H1 (cell line): ENCODE data around the gene GFRA4. TPM values are rescaled to one million over a fixed set of nuclear protein-coding genes. Genes with fewer than 3 reads are reported as not detected.
A peak's percentile ranks its signal among the peaks of the same experiment; 100 is the strongest.

Source experiments
- CTCF ChIA-PET: fragments of 300-600 bp; sonication (Branson Sonifier 250); formaldehyde crosslinking; loops from one replicate; lab custom pipeline; 2021; ENCODE audit not compliant: partially characterized antibody; lab: Charles Lee
- POLR2A ChIA-PET: fragments of 300-600 bp; sonication (Branson Sonifier 250); formaldehyde crosslinking; loops from one replicate; lab custom pipeline; 2021; ENCODE audit warnings: inconsistent platforms; ENCODE audit not compliant: partially characterized antibody; lab: Charles Lee
- DNase-seq, 2 experiments: peaks; one replicate each; pipeline versions ENCODE4 v3.0.0 to v3.0.0-alpha.2; 2010 to 2022; ENCODE audit warnings: low spot score in 2 of 2, low read depth in 1 of 2, mixed read lengths in 1 of 2
- FAIRE-seq: peaks from 2 replicates; lab custom pipeline; 2011; peaks lifted over from hg19 to GRCh38; lab: Jason Lieb, UNC
- H2AFZ ChIP-seq: 2 replicates; pipeline ENCODE4 v1.8.1; 2012; ENCODE audit warnings: low read length, inconsistent platforms
- H2AK5ac ChIP-seq: 2 replicates; pipeline ENCODE4 v1.6.1; 2013; ENCODE audit warnings: low read depth, low read length
- H2BK120ac ChIP-seq: replicated peaks from 2 replicates; pipeline ENCODE3; 2013; ENCODE audit warnings: low read depth, low read length, inconsistent platforms
- H2BK12ac ChIP-seq: 2 replicates; pipeline ENCODE4 v1.6.1; 2013; ENCODE audit warnings: low read depth, low read length
- H2BK15ac ChIP-seq: 2 replicates; pipeline ENCODE4 v1.6.1; 2013; ENCODE audit warnings: low read length
- H2BK20ac ChIP-seq: 2 replicates; pipeline ENCODE4 v1.6.1; 2013; ENCODE audit warnings: low read length
- H2BK5ac ChIP-seq: 2 replicates; pipeline ENCODE4 v1.6.1; 2013; ENCODE audit warnings: low read depth, low read length
- H3K14ac ChIP-seq: 2 replicates; pipeline ENCODE4 v1.6.1; 2013; ENCODE audit warnings: inconsistent platforms; ENCODE audit not compliant: insufficient read length
- H3K18ac ChIP-seq: 2 replicates; pipeline ENCODE4 v1.6.1; 2013; ENCODE audit warnings: low read length; ENCODE audit errors: extremely low read depth
- H3K23ac ChIP-seq: 2 replicates; pipeline ENCODE4 v1.6.1; 2013; ENCODE audit warnings: inconsistent platforms; ENCODE audit not compliant: insufficient read length
- H3K23me2 ChIP-seq: 2 replicates; pipeline ENCODE4 v1.6.1; 2013; ENCODE audit warnings: low read depth, low read length
- H3K27ac ChIP-seq: 2 replicates; pipeline ENCODE4 v1.6.1; 2011; ENCODE audit warnings: low read depth, low read length, inconsistent platforms
- H3K27me3 ChIP-seq, 4 experiments: replicated peaks in 1 of 4; 1 replicate in 1 of 4; 2 replicates in 3 of 4; pipeline versions ENCODE4 v1.6.1 to v1.8.1; 2011 to 2013; ENCODE audit warnings: low read length in 3 of 4, mild to moderate bottlenecking in 3 of 4, inconsistent platforms in 2 of 4, mixed read lengths in 2 of 4, moderate library complexity in 1 of 4; ENCODE audit not compliant: control insufficient read depth in 3 of 4, insufficient read depth in 3 of 4; ENCODE audit errors: extremely low read depth in 1 of 4
- H3K36me3 ChIP-seq, 4 experiments: 2 replicates each; pipeline versions ENCODE4 v1.6.1 to v1.8.1; 2011 to 2013; ENCODE audit warnings: mild to moderate bottlenecking in 4 of 4, low read length in 3 of 4, moderate library complexity in 2 of 4, control low read depth in 1 of 4, inconsistent platforms in 1 of 4; ENCODE audit not compliant: insufficient read depth in 4 of 4, control insufficient read depth in 2 of 4
- H3K4ac ChIP-seq: replicated peaks from 2 replicates; pipeline ENCODE3; 2013; ENCODE audit warnings: low read length, low read depth, mixed read lengths, inconsistent platforms; ENCODE audit not compliant: insufficient read length
- H3K4me1 ChIP-seq, 4 experiments: replicated peaks in 1 of 4; 1 replicate in 1 of 4; 2 replicates in 3 of 4; pipeline versions ENCODE4 v1.6.1 to v1.8.1; 2011 to 2013; ENCODE audit warnings: low read length in 3 of 4, inconsistent platforms in 2 of 4, mixed read lengths in 1 of 4; ENCODE audit not compliant: insufficient read depth in 4 of 4, control insufficient read depth in 3 of 4
- H3K4me2 ChIP-seq, 2 experiments: 2 replicates each; pipeline versions ENCODE4 v1.6.1 to v1.8.1; 2011 to 2013; ENCODE audit warnings: low read depth in 2 of 2, low read length in 2 of 2, control low read depth in 1 of 2, inconsistent platforms in 1 of 2, mild to moderate bottlenecking in 1 of 2; ENCODE audit not compliant: insufficient read depth in 1 of 2
- H3K4me3 ChIP-seq, 4 experiments: fragments of 200-600, 300-600 bp in 1 of 4; sonication (generic), shearing (Covaris generic), sonication (Bioruptor Twin) in 1 of 4; 2 replicates each; pipeline versions ENCODE4 v1.5.1 to v1.8.1; 2011 to 2016; ENCODE audit warnings: low read length in 4 of 4, low read depth in 3 of 4, control low read depth in 2 of 4, inconsistent platforms in 2 of 4, mild to moderate bottlenecking in 2 of 4, mixed read lengths in 1 of 4, moderate library complexity in 1 of 4; ENCODE audit not compliant: insufficient read depth in 2 of 4; ENCODE audit errors: extremely low read depth in 1 of 4
- H3K56ac ChIP-seq: replicated peaks from 2 replicates; pipeline ENCODE3; 2013; ENCODE audit warnings: low read depth, mild to moderate bottlenecking, mixed read lengths, low read length, inconsistent platforms; ENCODE audit not compliant: insufficient read length
- H3K79me1 ChIP-seq: 2 replicates; pipeline ENCODE4 v1.6.1; 2013; ENCODE audit warnings: low read depth, low read length, control low read depth
- H3K79me2 ChIP-seq, 2 experiments: 2 replicates each; pipeline versions ENCODE4 v1.6.1 to v1.8.1; 2012 to 2013; ENCODE audit warnings: low read length in 2 of 2, mild to moderate bottlenecking in 2 of 2, inconsistent platforms in 1 of 2; ENCODE audit not compliant: insufficient read depth in 2 of 2, control insufficient read depth in 1 of 2
- H3K9ac ChIP-seq, 4 experiments: replicated peaks in 1 of 4; 1 replicate in 1 of 4; 2 replicates in 3 of 4; pipeline versions ENCODE4 v1.6.1 to v1.8.1; 2011 to 2013; ENCODE audit warnings: low read depth in 3 of 4, low read length in 3 of 4, control low read depth in 2 of 4, mild to moderate bottlenecking in 2 of 4, moderate library complexity in 2 of 4, inconsistent platforms in 1 of 4; ENCODE audit errors: extremely low read depth in 1 of 4
- H3K9me3 ChIP-seq, 2 experiments: 2 replicates each; pipeline versions ENCODE4 v1.6.1 to v1.8.1; 2012 to 2013; ENCODE audit warnings: mild to moderate bottlenecking in 2 of 2, moderate library complexity in 2 of 2, control low read depth in 1 of 2, inconsistent platforms in 1 of 2, low read depth in 1 of 2, low read length in 1 of 2, mixed read lengths in 1 of 2; ENCODE audit not compliant: insufficient read depth in 2 of 2
- H4K20me1 ChIP-seq, 2 experiments: replicated peaks in 1 of 2; 2 replicates each; pipeline versions ENCODE3 to v1.8.1; 2011 to 2013; ENCODE audit warnings: inconsistent platforms in 2 of 2, low read length in 2 of 2, mild to moderate bottlenecking in 1 of 2; ENCODE audit not compliant: insufficient read depth in 2 of 2, control insufficient read depth in 1 of 2
- H4K5ac ChIP-seq: 2 replicates; pipeline ENCODE4 v1.6.1; 2013; ENCODE audit warnings: low read length, low read depth, mixed read lengths, inconsistent platforms; ENCODE audit not compliant: insufficient read length
- H4K8ac ChIP-seq: 2 replicates; pipeline ENCODE4 v1.8.0; 2013; ENCODE audit warnings: mild to moderate bottlenecking, moderate library complexity, low read length, inconsistent platforms; ENCODE audit not compliant: insufficient read depth; ENCODE audit errors: extremely low read depth
- H4K91ac ChIP-seq: replicated peaks from 2 replicates; pipeline ENCODE3; 2013; ENCODE audit warnings: low read length, mixed read lengths, inconsistent platforms; ENCODE audit not compliant: insufficient read length
- ASH2L ChIP-seq: fragments of 200-600, 300-600 bp; sonication (generic); IDR thresholded peaks from one replicate; pipeline ENCODE4 v1.7.1; 2017; ENCODE audit warnings: low read length
- CHD1 ChIP-seq: IDR thresholded peaks from 2 replicates; pipeline ENCODE4 v1.6.1; 2012; ENCODE audit warnings: low read depth, low read length, improper control_type of control experiment
- CREB1 ChIP-seq: IDR thresholded peaks from 2 replicates; pipeline ENCODE4 v1.6.1; 2012; ENCODE audit warnings: inconsistent platforms
- KDM1A ChIP-seq: fragments of 200-600, 300-600 bp; sonication (generic); IDR thresholded peaks from 2 replicates; pipeline ENCODE4 v1.7.1; 2016; ENCODE audit warnings: mild to moderate bottlenecking, low read length, borderline replicate concordance
- TBP ChIP-seq: IDR thresholded peaks from 2 replicates; pipeline ENCODE4 v1.6.1; 2011; ENCODE audit warnings: low read depth, low read length, improper control_type of control experiment
- YY1 ChIP-seq: IDR thresholded peaks from 2 replicates; pipeline ENCODE4 v1.6.1; 2011; ENCODE audit warnings: low read depth, mild to moderate bottlenecking, low read length
- ZNF274 ChIP-seq: IDR thresholded peaks from 2 replicates; pipeline ENCODE4 v1.7.0; 2012; ENCODE audit warnings: low read length, borderline replicate concordance; ENCODE audit errors: extremely low read depth
- WGBS, 2 experiments: shearing (Covaris generic) in 1 of 2; methylation state at CpG; one replicate each; pipeline versions ENCODE4 v1.1.6 to v1.1.7; 2013 to 2015; ENCODE audit warnings: low lambda C conversion rate in 2 of 2, mixed read lengths in 2 of 2, inconsistent platforms in 1 of 2, low coverage in 1 of 2, missing lambda C conversion rate in 1 of 2; ENCODE audit not compliant: insufficient replicate concordance in 2 of 2, insufficient coverage in 1 of 2, insufficient read length in 1 of 2; ENCODE audit errors: extremely low coverage in 1 of 2, missing lambda C conversion rate in 1 of 2; 5-methylcytosine and 5-hydroxymethylcytosine counted together
- polyA plus RNA-seq, 7 experiments: library from polyadenylated mRNA; depleted of rRNA in 3 of 7; stranded (reverse) in 5 of 7; unstranded in 2 of 7; fragments of >200 nt in 5 of 7; fragments of 200-250 nt in 2 of 7; gene quantifications; 1 replicate in 5 of 7; 2 replicates in 1 of 7; 4 replicates in 1 of 7; pipeline versions ENCODE4 v1.2.1 to v1.2.3, GENCODE V29; 2011 to 2013; ENCODE audit warnings: missing spikeins in 2 of 7, mixed read lengths in 2 of 7
- total RNA-seq: library from RNA; stranded (reverse); fragmentation: NEBNext Ultra II Directional; extraction: Animal tissue kit (Norgen Biotek cat#: 25700); gene quantifications from 2 replicates; pipeline ENCODE4 v1.2.1, GENCODE V29; 2021

Gene GFRA4
- total and polyA plus RNA-seq, 2 of the 8 experiments (the other 6 are each of a cell fraction or from before 2014, with no cell fraction given): 0.05 TPM; not detected in 1

DNA sequence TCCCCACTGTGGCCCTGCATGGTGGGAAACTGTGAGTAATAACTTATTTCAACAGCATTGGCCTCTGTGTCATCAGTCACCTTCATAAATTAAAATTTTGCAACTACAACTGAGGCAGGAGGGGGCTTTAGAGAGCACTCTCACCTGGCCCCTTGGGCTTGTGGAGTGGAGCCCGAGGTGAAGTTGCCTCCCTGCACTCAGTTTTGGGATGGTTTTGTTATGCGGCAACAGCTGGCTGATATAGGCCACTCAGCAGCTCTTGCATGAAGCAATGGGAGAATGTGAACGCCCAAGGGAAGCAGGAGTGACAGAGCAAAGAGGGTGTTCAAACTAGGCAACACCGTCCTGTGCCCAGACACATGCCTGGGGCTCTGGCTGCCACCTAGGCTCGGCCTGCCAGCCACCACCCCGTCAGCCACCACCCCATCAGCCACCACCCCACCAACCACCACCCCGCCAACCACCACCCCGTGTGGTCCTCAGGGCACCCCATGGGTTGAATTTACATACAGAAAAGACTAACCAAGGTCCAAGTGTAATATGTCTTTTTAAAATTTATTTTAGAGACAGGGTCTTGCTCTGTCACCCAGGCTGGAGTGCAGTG lies 4.3 kb upstream of the GFRA4 start:
- H3K36me3 ChIP-seq: no peaks in the 10 kb centered on the region
- ChIA-PET POLR2A (interaction anchor here (1.8 kb wide), 1 partner anchor 31 kb away, joined by 3 read pairs; no protein-coding TSS in a partner anchor), CTCF (interaction anchor here (2.9 to 45.1 kb wide), 3 partner anchors 9 to 104 kb away, joined by 6 to 1432 read pairs (median 35); partner anchors contain the start of genes ADAM33 and SIGLEC1)
- no peak overlapping the region for H2BK15ac ChIP-seq
- no peak overlapping the region for H2BK120ac ChIP-seq
- DNase-seq: no peak
- H4K91ac ChIP-seq: no peak overlapping the region
- no peak overlapping the region for H3K56ac ChIP-seq
- no peak overlapping the region; the same call in 1 of the 2 replicates for H4K8ac ChIP-seq
- no peaks in the 10 kb centered on the region for H3K79me2 ChIP-seq
- no peaks in the 10 kb centered on the region for H3K79me1 ChIP-seq
- no peak overlapping the region for H3K9ac ChIP-seq
- H3K4me1 ChIP-seq: peaks cover 0 to 14% (median 3%) of the 10 kb centered on the region in 4 experiments; a peak in 4 of 7 replicates
- no peak overlapping the region for H2BK20ac ChIP-seq
- TF ChIP-seq CREB1 (no peak), KDM1A (peak; percentile 37; the same call in 1 of the 2 replicates), ZNF274 (no peak), YY1 (no peak), ASH2L (no peak), CHD1 (no peak), TBP (no peak)
- H3K18ac ChIP-seq: no peak overlapping the region
- H4K20me1 ChIP-seq: peaks cover 0 to 4% of the 10 kb centered on the region in 2 experiments
- H3K9me3 ChIP-seq: no peaks in the 10 kb centered on the region
- no peak overlapping the region for H4K5ac ChIP-seq
- H3K4ac ChIP-seq: no peak overlapping the region
- no peak overlapping the region for H2AK5ac ChIP-seq
- H2AFZ ChIP-seq: no peak overlapping the region
- no peak overlapping the region for H3K4me3 ChIP-seq
- WGBS, 2 experiments: 93% methylated on average over 6 of the region's 8 CpGs; no CpG with 5 or more reads in 1 of the 2 experiments
- no peak for FAIRE-seq
- H3K14ac ChIP-seq: no peak overlapping the region
- H3K4me2 ChIP-seq: peak overlapping the region in 1 of 2 experiments; percentile 19; a peak in 2 of 4 replicates
- H2BK12ac ChIP-seq: 0 out of 2 replicates have a peak overlapping the region, but pooled peaks have one; percentile 75
- peaks cover 6 to 12% (median 10%) of the 10 kb centered on the region in 4 experiments; a peak in 6 of 7 replicates for H3K27me3 ChIP-seq
- H3K23ac ChIP-seq: no peak overlapping the region
- no peak overlapping the region for H3K27ac ChIP-seq
- H3K23me2 ChIP-seq: peaks cover 3% of the 10 kb centered on the region; the same call in 1 of the 2 replicates
- H2BK5ac ChIP-seq: no peak overlapping the region
